ENCODE data around the gene BCAR3.

Gene BCAR3

GRCh38 chr1:93635614-93636543 lies 45.8 kb downstream of the BCAR3 start:
- DNase-seq: peak; percentile 46 to 75

GRCh38 chr1:93633313-93633712 lies 48.3 kb downstream of the BCAR3 start:
- no peak for DNase-seq

GRCh38 chr1:93631626-93632365 lies 49.8 kb downstream of the BCAR3 start:
- no peak for DNase-seq

GRCh38 chr1:93630168-93630567 lies 51.5 kb downstream of the BCAR3 start:
- DNase-seq: no peak

- DNase-seq: peak in 1 of 2 donors; percentile 87
Measured at GRCh38 chr1:93629101-93630059, 52.3 kb downstream of the BCAR3 start.

- DNase-seq: no peak
Measured at GRCh38 chr1:93628681-93629080, 53.0 kb downstream of the BCAR3 start.

GRCh38 chr1:93625582-93626327 lies 55.9 kb downstream of the BCAR3 start:
- no peak for DNase-seq

- DNase-seq: no peak
Measured at GRCh38 chr1:93623875-93624274, 57.8 kb downstream of the BCAR3 start.

- no peak for DNase-seq
Measured at GRCh38 chr1:93623436-93623835, 58.2 kb downstream of the BCAR3 start.

- DNase-seq: no peak
Measured at GRCh38 chr1:93621246-93621645, 60.4 kb downstream of the BCAR3 start.

GRCh38 chr1:93620841-93621210 lies 60.8 kb downstream of the BCAR3 start:
- no peak for DNase-seq

- DNase-seq: no peak
Measured at GRCh38 chr1:93620172-93620840, 61.3 kb downstream of the BCAR3 start.

- DNase-seq: no peak
Measured at GRCh38 chr1:93619507-93620171, 62.0 kb downstream of the BCAR3 start.

GRCh38 chr1:93617670-93618499 lies 63.8 kb downstream of the BCAR3 start:
- DNase-seq: no peak

- DNase-seq: peak; percentile 40 to 53
Measured at GRCh38 chr1:93616996-93617669, 64.5 kb downstream of the BCAR3 start.

GRCh38 chr1:93616221-93616995 lies 65.2 kb downstream of the BCAR3 start:
- DNase-seq: no peak

- no peak for DNase-seq
Measured at GRCh38 chr1:93615582-93616150, 66.0 kb downstream of the BCAR3 start.

- DNase-seq: no peak
Measured at GRCh38 chr1:93614986-93615581, 66.6 kb downstream of the BCAR3 start.

Data from hippocampal formation (tissue), 2 donors.